Stimulated activated CD4-positive, alpha-beta T cell treated with anti-CD3 and anti-CD28 coated beads, Interleukin-4, amount 100 ng/mL, for 1 hour (primary cell): Measurements from ENCODE around the gene SCAANT1.

Experiments
- DNase-seq: peaks from one replicate; pipeline ENCODE4 v3.0.0-alpha.2; 2020

Gene SCAANT1

GRCh38 chr3:63896332-63897030 is 15.7 kb downstream of the SCAANT1 start:
- DNase-seq, result no peak

DNA sequence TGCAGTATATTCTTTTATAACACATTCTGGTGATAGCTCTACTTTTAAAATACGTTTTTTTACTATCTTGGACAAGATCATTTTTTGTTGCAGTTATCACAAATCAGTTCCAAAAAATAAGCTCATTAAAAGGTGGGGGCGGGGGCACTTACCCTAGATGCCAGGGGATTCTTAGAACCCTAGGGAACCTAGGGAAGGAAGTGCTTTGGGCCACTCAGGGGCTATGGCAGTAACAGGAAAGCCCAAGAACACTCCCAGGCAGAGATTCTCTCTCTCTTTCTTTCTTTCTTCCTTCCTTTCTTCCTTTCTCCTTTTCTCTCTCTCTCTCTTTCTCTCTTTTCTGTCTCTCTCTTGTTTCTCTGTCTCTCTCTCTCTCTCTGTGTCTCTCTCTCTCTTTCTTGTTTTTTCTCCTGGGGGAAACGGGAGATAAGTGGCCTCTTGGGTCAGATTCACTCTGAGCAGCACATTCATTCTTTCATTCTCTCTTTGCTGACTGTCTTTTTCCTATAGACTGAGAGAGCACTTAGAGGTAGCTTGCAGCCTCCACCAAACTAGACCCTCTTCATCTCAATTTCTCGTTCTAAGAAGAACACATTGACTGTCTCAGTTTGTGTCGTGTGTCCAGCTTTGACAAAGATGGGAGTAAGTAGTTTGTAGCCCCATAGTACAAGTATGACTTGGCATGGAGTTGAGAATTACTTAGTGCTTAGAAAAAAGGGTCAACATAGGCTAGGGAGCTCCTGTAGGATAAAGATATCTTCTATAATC is 16.6 kb downstream of the SCAANT1 start:
- no peak for DNase-seq

DNA sequence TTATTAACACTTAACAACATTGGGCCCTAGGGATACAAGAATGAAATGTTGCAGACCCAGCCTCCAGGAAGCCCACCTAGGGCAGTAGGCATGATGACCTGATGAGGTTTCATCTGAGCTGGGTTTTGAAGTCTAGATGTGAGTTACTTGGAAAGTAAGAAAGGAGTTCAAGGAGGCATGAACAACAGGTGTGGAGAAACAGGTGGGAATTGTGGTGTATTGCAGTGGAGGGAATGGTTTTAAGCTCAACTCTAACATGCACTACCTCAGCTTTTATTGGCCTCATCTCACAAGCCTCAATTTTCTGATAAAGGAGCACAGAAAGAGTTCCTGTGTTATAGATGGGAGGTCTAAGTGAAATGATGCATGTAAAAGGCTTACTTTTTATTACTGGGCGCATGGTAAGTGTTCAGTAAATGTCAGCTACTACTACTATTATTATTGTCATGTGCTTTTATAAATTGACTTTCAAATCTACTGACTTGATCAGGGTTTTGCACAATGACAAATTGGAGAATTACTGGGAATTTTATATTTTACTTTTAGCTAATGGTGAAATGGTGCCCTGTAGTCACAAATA is 19.3 kb downstream of the SCAANT1 start:
- no peak for DNase-seq

GRCh38 chr3:63891518-63891917 is 20.7 kb downstream of the SCAANT1 start:
- no peak for DNase-seq

DNA sequence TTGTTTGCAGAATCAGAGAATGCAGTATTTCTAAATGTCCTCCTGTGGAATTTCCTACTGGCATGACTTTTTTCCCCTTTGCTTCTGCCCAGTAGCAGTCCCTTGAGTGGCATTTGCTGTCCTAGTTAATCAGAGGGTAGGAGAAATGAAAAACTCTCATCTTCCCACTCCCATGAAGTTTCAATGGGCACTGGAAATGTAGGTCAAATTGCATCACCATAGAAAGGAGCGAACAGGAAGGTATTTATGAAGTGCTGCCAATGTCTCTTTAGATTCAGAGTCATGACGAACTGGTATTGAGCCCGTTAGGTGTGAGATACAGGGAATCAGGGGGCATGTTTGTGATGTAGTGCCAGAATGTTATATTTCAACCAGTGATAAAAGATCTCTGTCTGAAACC is 25.3 kb downstream of the SCAANT1 start:
- no peak for DNase-seq

GRCh38 chr3:63880653-63881052 is 31.5 kb downstream of the SCAANT1 start:
- no peak for DNase-seq

GRCh38 chr3:63878394-63879060 is 33.7 kb downstream of the SCAANT1 start:
- DNase-seq, result no peak

DNA sequence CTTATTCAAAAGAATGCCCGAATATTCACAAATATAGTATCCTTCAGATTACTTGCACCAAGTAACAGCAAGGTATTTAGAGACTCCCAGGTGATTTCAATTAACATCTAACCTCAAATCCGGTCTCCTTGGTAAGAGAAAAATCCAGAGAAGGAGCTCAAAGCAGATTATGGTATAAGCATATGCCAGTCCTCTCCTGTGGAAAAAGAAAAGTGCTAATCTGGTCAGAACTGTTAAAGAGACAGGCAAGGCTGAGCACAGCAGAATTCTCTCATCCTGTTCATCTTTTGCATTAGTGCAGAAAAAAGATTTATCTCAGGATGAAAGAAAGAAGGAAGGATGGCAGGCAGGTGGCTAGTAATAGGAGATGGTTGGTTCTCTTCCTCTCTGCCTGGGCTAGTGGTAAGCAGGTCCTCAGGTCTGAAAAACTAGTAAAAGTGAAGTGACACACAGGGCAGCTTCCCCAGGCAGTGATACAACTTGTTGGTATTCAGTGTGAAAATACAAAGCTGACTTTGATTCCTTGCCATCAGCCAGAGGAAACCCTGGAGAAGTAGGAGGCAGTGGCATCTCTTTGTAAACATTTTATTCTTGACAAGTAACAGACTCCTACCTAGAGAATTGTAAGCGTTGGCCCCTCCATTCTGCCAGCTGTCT is 34.3 kb downstream of the SCAANT1 start:
- no peak for DNase-seq

DNA sequence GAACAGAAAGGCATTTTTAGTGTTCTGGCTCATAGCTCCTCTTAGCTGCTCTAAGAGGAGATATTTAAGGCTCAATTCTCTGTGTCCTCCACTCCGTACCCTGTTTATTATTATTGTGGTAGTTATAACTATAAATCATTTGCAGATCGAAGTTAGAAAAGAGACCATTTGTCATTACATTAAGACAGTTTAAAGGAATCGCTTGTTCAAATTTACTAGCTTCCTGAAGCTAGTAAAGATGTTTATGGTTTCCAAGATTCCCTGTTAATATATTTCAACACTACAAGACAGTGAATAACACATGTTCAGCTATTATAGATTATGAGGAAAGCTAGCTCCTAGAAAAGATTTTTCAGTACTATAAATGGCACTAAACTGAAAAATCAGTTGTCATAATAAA is 35.9 kb downstream of the SCAANT1 start:
- DNase-seq, result no peak

GRCh38 chr3:63875510-63875909 is 36.7 kb downstream of the SCAANT1 start:
- DNase-seq, result no peak

DNA sequence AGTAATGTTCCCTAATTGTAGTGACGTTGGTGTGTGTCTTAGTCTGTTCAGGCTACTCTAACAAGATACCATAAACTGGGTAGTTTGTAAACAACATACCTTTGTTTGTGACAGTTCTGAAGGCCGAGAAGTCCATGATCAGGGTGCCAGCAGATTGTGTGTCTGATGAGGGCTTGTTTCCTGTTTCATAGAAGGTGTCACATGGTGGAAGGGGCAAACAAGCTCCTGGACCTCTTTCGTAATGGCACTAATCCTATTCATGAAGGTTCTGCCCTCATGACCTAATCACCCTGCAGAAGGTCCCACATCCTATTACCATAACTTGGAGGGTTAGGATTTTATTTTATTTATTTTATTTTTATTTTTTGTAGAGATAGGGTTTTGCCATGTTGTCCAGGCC is 37.4 kb downstream of the SCAANT1 start:
- no peak for DNase-seq

DNA sequence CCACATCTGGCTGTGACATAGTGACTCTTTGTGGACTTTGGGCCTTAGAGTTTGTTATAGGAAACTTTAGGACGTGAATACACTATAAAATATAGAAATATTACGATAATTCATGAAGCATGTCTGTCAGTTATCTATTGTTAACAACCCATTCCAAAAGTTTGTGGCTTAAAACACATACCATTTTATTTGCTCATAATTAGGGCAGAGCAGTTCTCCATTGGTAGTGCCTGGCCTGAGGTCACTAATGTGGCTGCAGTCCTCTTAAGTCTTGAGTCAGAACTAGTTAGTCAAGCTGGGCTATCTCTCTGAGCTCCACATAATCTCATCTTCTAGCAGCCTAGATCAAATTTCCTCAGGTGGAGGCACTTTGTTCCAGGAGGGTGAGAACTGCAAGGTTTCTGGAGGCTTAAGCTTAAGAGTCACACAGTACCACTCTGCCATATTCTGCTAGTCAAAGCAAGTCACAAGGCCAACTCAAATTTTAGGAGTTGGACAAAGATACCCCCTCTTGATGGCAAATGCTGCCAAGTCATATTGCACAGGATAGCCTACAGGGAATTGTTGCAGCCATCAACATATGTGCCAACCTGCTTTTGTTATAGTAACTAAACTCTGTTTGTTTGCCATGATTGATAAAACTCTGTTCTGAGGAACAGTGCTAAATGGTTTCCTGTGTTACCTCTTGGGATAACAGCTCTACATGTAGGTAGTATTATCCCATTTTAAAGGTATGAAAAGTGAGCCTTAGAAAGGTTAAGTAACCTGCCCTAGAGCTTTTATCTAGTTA is 39.9 kb downstream of the SCAANT1 start:
- DNase-seq, result no peak

DNA sequence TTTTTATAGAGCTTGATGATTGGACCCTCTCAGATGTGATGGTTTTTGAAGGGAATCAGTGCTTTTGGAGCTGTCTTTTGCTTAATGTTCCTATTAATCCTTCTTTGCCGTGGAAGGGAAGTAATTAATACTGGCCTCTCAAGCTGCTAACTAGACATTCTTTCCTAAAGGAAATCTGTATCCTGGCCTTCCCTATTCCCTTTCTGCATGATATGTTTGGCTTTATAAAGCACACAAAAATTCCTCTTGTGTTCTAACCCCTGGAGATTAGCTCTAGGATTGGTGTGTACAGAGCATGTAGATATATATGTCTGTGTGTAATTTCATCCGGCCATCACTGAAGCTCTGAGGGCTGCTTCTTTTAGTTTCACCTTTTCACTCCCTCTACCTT is 41.6 kb downstream of the SCAANT1 start:
- DNase-seq, result no peak

DNA sequence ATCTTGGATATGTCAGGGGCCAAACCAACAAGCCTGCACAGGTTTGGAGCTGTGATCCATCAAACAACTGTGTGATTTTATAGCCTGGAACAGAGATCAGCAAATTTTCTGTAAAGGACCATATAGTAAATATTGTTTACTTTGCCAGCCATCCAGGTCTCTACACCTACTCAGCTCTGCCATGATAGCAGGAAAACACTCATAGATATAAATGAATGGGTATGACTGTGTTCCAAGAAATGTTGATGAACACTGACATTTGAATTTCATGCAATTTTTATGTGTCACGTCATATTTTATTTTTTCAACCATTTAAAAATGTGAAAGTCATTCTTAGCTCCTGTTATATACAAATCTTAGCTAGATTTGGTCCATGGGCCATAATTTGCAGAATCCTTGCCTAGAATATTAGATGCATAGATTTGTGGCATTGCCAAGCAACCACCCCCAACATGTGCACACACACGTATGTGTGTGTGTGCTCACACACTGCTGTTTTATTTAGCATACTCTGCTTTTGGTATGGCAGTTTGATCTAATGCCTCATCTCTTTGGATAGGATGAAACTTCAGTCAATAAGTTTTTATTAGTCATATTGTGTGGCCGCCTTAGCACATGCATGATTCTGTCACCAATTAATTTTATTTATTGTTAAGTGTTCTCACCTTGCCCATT is 42.1 kb downstream of the SCAANT1 start:
- no peak for DNase-seq

DNA sequence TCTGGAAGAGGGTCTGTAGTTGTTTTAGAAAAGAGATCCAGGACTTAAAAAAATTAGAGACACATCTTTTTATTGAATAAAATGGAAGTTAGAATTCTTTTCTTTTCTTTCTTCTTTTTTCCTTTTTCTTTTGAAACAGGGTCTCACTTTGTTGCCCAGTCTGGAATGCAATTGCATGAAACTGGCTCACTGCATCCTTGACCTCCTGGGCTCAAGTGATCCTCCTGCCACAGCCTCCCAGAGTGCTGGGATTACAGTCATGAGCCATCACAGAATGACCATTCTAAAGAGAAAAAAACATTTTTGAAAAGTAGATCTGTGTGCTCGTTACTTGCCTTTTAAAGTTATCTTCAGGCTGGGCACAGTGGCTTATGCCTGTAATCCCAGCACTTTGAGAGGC is 45.0 kb downstream of the SCAANT1 start:
- no peak for DNase-seq

DNA sequence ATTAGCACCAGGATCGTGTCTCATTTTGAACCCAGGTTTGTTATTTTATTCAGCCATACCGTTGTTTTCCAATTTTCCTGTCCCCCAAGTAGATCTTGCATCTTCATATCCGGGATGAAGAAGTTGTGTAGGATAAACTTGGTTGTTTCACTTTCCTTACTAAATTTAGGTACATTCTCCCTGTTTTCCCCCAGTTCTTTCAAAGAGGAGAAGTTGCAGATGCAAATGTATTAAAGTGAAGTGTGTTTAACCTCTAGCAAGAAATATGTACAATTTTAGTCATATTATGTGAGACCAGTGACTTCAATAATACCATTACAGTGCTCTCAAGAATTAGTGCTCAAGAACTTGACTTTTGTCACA is 47.2 kb downstream of the SCAANT1 start:
- no peak for DNase-seq

DNA sequence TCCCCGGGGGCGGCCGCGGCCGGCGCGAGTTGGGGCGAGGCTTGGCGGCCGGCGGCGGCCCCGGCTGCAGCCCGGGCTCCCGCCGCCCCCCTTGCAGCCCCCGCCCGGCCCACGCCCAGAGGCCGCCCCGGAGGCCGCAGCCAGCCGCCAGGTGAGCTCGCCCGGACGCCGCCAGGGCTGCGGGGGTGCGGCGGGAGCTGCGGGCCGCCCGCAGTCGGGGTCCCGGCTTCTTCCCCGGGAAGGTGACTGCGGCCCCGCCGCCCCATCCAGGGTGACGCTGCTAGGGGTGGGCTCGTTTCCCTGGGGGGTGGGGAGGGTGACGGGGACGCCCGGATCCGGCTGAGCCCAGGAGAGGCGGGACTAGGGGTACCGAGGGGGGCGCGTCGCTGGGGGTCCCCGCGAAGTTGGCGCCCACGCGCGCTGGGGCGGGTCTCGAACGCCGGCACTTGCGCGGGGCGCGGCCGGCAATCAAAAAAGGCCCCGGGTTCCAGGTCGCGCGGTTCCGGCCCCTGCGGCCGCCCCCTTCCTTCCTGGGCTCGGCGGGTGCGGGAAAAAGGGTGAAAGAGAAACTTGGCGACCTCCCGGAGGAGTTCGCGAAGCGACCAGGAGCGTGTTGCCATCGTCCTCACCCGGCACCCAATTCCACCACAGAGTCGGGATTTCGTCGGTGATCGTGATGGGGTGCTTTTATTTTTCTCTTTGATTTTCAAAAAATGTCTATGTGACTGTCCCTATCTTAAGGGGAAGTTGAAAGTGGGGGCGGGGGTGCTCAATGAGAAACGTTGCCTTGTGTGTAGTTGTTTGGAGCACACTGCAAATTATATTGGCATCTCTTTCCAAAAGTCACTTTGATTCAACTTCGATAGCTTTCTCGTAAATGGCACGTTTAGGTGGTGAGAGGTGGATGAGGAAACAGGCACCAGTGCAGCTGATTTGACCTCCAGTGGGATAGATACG is 47.9 kb downstream of the SCAANT1 start:
- DNase-seq, result peak; percentile 55

GRCh38 chr3:63863150-63864007 is 48.8 kb downstream of the SCAANT1 start, which contains the start of the genes ATXN7 and THOC7:
Gene ATXN7, plus strand, starts transcription at chr3:63863867. Its CDS starts 48,732 bp downstream, at chr3:63912599.
Gene THOC7, minus strand, starts transcription at chr3:63863805. Its CDS starts 15 bp downstream, at chr3:63863790.
- DNase-seq, result peak; percentile 73

DNA sequence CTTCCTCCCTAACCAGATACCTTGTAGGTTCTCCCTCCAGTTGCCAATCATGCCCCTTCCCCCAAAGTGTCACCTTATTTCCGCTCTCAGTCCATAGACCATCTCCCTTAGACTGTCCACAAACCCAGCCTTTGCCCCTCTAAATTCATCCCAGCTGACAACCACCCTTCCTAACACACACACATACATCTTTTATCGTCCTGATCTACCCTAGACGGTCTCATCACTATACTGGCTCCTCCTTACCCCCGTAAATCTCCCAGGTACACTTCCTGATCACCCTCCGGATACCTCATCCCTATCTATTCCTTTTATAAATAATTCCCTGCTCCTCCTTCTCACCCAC is 49.4 kb downstream of the SCAANT1 start:
- DNase-seq, result no peak
